Measurements from ENCODE around the gene KRT15. TPM values are rescaled to one million over a fixed set of nuclear protein-coding genes. Genes with fewer than 3 reads are reported as not detected.

KRT15 gene
- total and polyA plus RNA-seq, 10 of the 15 experiments (the other 5 are each of a cell fraction or from before 2014, with no cell fraction given), result 0.06 to 0.17 TPM; not detected in 8

DNA sequence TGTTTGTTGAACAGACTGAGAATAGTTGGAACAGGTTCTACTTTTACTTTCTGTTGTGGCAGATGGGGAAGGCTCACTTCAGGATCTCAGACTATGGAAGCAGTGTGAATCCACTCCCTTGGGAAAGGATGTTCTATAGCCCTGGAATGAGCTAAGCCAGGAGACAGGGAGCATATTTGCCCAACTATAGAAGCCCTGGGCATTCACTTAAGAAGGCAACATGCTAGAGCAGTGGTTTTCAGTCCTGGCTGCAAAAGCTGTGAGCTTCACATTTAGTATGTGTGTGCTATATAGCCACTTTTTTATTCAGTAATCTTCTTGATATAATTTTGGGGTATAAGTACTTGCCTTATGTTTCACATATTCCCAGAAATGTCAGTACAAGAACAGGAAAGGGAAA lies 50.3 kb downstream of the KRT15 start (continued):
- TF ChIP-seq PBX3 (IDR thresholded peaks at IDR 0.05; ENCODE audit: insufficient replicate concordance, low read depth, low read length) (no peak), CEBPB (IDR thresholded peaks at IDR 0.05; ENCODE audit: borderline replicate concordance in 1 of 2, low read depth in 2 of 2, low read length in 2 of 2) (no peak), BMI1 (IDR thresholded peaks at IDR 0.05; ENCODE audit: borderline replicate concordance) (no peak), SRF (IDR thresholded peaks at IDR 0.05; ENCODE audit: low read depth in 2 of 2, low read length in 2 of 2) (no peak), POLR2AphosphoS5 (IDR thresholded peaks at IDR 0.05; ENCODE audit: low read length) (no peak), EZH2 (IDR thresholded peaks at IDR 0.05; ENCODE audit: borderline replicate concordance, control insufficient read depth, low read depth, low read length) (no peak), DPF2 (IDR thresholded peaks at IDR 0.05) (no peak), TCF3 (IDR thresholded peaks at IDR 0.05; ENCODE audit: borderline replicate concordance, insufficient read depth, low read depth, low read length) (no peak), SKIL (IDR thresholded peaks at IDR 0.05; ENCODE audit: low read depth, poor library complexity, severe bottlenecking) (no peak), SMAD1 (IDR thresholded peaks at IDR 0.05; ENCODE audit: low read depth, partially characterized antibody) (no peak), RBBP5 (conservative IDR thresholded peaks at IDR 0.05) (no peak)
- TF ChIP-seq, protein P1, sequence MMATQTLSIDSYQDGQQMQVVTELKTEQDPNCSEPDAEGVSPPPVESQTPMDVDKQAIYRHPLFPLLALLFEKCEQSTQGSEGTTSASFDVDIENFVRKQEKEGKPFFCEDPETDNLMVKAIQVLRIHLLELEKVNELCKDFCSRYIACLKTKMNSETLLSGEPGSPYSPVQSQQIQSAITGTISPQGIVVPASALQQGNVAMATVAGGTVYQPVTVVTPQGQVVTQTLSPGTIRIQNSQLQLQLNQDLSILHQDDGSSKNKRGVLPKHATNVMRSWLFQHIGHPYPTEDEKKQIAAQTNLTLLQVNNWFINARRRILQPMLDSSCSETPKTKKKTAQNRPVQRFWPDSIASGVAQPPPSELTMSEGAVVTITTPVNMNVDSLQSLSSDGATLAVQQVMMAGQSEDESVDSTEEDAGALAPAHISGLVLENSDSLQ (IDR thresholded peaks at IDR 0.05), result no peak
- TF ChIP-seq, protein P2, sequence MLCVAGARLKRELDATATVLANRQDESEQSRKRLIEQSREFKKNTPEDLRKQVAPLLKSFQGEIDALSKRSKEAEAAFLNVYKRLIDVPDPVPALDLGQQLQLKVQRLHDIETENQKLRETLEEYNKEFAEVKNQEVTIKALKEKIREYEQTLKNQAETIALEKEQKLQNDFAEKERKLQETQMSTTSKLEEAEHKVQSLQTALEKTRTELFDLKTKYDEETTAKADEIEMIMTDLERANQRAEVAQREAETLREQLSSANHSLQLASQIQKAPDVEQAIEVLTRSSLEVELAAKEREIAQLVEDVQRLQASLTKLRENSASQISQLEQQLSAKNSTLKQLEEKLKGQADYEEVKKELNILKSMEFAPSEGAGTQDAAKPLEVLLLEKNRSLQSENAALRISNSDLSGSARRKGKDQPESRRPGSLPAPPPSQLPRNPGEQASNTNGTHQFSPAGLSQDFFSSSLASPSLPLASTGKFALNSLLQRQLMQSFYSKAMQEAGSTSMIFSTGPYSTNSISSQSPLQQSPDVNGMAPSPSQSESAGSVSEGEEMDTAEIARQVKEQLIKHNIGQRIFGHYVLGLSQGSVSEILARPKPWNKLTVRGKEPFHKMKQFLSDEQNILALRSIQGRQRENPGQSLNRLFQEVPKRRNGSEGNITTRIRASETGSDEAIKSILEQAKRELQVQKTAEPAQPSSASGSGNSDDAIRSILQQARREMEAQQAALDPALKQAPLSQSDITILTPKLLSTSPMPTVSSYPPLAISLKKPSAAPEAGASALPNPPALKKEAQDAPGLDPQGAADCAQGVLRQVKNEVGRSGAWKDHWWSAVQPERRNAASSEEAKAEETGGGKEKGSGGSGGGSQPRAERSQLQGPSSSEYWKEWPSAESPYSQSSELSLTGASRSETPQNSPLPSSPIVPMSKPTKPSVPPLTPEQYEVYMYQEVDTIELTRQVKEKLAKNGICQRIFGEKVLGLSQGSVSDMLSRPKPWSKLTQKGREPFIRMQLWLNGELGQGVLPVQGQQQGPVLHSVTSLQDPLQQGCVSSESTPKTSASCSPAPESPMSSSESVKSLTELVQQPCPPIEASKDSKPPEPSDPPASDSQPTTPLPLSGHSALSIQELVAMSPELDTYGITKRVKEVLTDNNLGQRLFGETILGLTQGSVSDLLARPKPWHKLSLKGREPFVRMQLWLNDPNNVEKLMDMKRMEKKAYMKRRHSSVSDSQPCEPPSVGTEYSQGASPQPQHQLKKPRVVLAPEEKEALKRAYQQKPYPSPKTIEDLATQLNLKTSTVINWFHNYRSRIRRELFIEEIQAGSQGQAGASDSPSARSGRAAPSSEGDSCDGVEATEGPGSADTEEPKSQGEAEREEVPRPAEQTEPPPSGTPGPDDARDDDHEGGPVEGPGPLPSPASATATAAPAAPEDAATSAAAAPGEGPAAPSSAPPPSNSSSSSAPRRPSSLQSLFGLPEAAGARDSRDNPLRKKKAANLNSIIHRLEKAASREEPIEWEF (IDR thresholded peaks at IDR 0.05; ENCODE audit: insufficient replicate concordance, low read depth, low read length), result no peak
- TF ChIP-seq, protein P3, sequence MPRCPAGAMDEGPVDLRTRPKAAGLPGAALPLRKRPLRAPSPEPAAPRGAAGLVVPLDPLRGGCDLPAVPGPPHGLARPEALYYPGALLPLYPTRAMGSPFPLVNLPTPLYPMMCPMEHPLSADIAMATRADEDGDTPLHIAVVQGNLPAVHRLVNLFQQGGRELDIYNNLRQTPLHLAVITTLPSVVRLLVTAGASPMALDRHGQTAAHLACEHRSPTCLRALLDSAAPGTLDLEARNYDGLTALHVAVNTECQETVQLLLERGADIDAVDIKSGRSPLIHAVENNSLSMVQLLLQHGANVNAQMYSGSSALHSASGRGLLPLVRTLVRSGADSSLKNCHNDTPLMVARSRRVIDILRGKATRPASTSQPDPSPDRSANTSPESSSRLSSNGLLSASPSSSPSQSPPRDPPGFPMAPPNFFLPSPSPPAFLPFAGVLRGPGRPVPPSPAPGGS (IDR thresholded peaks at IDR 0.05; ENCODE audit: borderline replicate concordance, insufficient read depth, low read depth, low read length, poor library complexity, severe bottlenecking), result no peak

Measured in GM12878 (cell line).